ENCODE measurements around the gene EVA1C. TPM values are rescaled to one million over a fixed set of nuclear protein-coding genes. Genes with fewer than 3 reads are reported as not detected.

The EVA1C gene
- total RNA-seq, result 10 to 100 TPM; 22.4 to 35.1 (median 30.3) TPM

DNA sequence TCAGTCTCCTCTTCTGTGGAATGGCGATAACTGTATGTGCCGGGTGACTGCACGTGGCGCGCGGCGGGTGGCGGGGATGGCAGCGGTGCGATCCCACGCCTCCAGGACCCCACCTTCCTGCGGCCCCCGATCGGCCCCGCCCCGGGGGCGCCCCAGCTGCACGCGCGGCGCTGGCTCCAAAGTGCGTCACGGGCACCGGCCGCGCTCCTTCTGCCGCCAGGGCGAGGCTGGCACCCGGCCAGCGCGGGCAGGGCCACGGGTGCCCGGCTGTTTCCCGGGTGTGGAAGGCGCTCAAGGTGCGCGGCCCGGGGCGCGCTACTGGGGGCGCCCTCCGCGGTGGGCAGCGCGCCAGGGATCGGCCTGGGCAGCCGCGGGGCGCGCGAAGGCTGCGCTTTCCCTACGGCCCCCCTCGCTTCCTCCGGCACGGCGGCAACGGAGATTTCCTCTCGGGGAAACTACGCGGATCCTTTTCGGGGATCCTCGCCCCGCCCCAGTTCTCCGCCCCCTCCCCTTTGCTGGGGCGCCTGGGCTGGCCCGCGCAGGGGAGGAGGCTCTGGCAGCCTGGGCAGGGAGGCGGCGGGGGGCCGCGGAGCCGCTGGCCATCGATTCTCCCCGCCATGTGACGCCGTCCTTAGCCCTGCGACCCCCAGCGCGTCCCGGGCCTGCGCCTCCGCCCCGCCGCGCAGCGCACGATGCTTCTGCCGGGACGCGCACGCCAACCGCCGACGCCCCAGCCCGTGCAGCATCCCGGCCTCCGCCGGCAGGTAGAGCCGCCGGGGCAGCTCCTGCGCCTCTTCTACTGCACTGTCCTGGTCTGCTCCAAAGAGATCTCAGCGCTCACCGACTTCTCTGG is at the start of gene EVA1C:
TSS of gene EVA1C (plus strand) at position 545 of the 853 bp plus-strand sequence. CDS start at position 693, 148 bp downstream.
- Histone ChIP-seq H3K9me3 (no peaks in the 10 kb centered on the region), H3K36me3 (no peaks in the 10 kb centered on the region), H3K4me1 (peaks cover 0 to 11% (median 2%) of the 10 kb centered on the region in 4 donors), H3K27me3 (no peaks in the 10 kb centered on the region), H3K4me3 (peak within 1 kb of the TSS; percentile 50 to 90 (median 82)), H3K27ac (peak within 1 kb of the TSS; percentile 78 to 97 (median 93))
- TF ChIP-seq POLR2A (IDR thresholded peaks at IDR 0.05) (peak; percentile 28 to 54), CTCF (IDR thresholded peaks at IDR 0.05) (peak in 3 of 6 experiments; percentile 47 to 61 (median 52))
- DNase-seq, result peak; percentile 25 to 88 (median 81)

DNA sequence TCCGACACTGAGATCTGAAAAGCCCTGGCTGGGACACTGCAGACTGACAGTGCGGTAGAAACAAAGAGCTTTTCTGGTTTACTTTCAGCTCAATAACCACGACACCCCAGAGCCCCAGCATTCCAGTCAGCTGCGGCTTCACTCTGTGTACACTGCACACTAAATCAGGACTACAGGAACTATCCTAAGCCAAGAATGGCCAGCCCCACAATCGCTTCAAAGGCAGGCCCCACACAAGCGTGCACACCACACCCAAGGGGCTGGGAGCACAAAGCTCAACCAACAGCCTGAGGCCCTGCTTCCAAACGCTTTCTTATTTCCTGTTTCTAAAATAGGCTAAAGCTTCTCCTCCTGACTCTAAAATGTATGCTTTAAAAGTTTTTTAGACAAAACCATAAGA is 48.1 kb upstream of the EVA1C start:
- Histone ChIP-seq H3K27ac (no peak overlapping the region), H3K36me3 (peaks cover 0 to 83% (median 3%) of the 10 kb centered on the region in 3 donors)

GRCh38 chr21:32364796-32365195 is 47.7 kb upstream of the EVA1C start:
- no peak overlapping the region for H3K4me3 ChIP-seq
- H3K36me3 ChIP-seq, result peaks cover 0 to 79% (median 3%) of the 10 kb centered on the region in 3 donors
- peak overlapping the region in 1 of 4 donors; percentile 30 for H3K27ac ChIP-seq
- no peak for DNase-seq
- no peaks in the 10 kb centered on the region for H3K27me3 ChIP-seq
- no peak for TF ChIP-seq CTCF (IDR thresholded peaks at IDR 0.05)
- no peak for TF ChIP-seq POLR2A (IDR thresholded peaks at IDR 0.05)
- no peaks in the 10 kb centered on the region for H3K9me3 ChIP-seq
- no peaks in the 10 kb centered on the region for H3K4me1 ChIP-seq

More for the DNA sequence above, 48.1 kb upstream of the EVA1C start:
- H3K9me3 ChIP-seq, result no peaks in the 10 kb centered on the region
- H3K4me1 ChIP-seq, result no peaks in the 10 kb centered on the region
- no peak for TF ChIP-seq CTCF (IDR thresholded peaks at IDR 0.05)
- no peak for TF ChIP-seq POLR2A (IDR thresholded peaks at IDR 0.05)
- DNase-seq, result peak in 1 of 3 donors; percentile 54
- no peaks in the 10 kb centered on the region for H3K27me3 ChIP-seq
- H3K4me3 ChIP-seq, result no peak overlapping the region

- TF ChIP-seq CTCF (IDR thresholded peaks at IDR 0.05) (no peak), POLR2A (IDR thresholded peaks at IDR 0.05) (no peak)
- DNase-seq, result no peak
- Histone ChIP-seq H3K4me3 (no peak overlapping the region), H3K27me3 (no peaks in the 10 kb centered on the region), H3K36me3 (peaks cover 0 to 74% (median 3%) of the 10 kb centered on the region in 3 donors), H3K4me1 (no peaks in the 10 kb centered on the region), H3K9me3 (no peaks in the 10 kb centered on the region), H3K27ac (no peak overlapping the region)
Measured at GRCh38 chr21:32366191-32366590, 46.3 kb upstream of the EVA1C start.

DNA sequence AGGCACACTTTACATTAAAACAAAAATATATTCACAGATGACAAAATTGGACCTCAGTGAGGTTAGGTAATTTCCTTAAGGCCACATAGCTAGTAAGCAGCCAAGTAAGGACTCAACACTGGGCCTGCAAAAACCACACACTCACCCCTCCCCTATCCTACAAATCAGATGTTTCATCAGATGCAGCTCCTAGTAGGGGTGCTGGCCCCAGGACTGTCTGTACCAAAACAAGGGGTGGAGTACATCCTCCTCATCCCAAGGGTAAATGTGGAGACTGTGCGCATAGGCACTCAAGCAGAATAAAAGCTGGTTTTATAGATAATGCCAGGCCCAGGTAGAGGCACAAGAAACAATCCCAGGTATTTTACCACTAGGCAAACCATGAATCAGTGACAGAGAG is 45.3 kb upstream of the EVA1C start:
- no peaks in the 10 kb centered on the region for H3K9me3 ChIP-seq
- TF ChIP-seq POLR2A (IDR thresholded peaks at IDR 0.05) (no peak), CTCF (IDR thresholded peaks at IDR 0.05) (no peak)
- peaks cover 0 to 67% (median 3%) of the 10 kb centered on the region in 3 donors for H3K36me3 ChIP-seq
- no peaks in the 10 kb centered on the region for H3K27me3 ChIP-seq
- H3K4me1 ChIP-seq, result no peaks in the 10 kb centered on the region
- no peak for DNase-seq
- no peak overlapping the region for H3K27ac ChIP-seq
- no peak overlapping the region for H3K4me3 ChIP-seq
